WTC11 (cell line): Measurements from ENCODE around the gene ARL4A. TPM values are rescaled to one million over a fixed set of nuclear protein-coding genes. Genes with fewer than 3 reads are reported as not detected.

Experiments
- ATAC-seq: fragments of 200-7000 bp; cut with Tn5 transposase; 2 replicates; pipeline ENCODE4 v1.10.0; 2021; ENCODE audit warnings: mild to moderate bottlenecking, moderate library complexity
- CTCF ChIA-PET: fragments of 300-600 bp; sonication (Branson Sonifier 250); formaldehyde crosslinking; loops from one replicate; lab custom pipeline; 2021; ENCODE audit warnings: antibody characterized with exemption; lab: Charles Lee
- POLR2A ChIA-PET: fragments of 350-600 bp; sonication (Branson Sonifier 250); formaldehyde crosslinking; loops from one replicate; lab custom pipeline; 2021; ENCODE audit warnings: antibody characterized with exemption; lab: Charles Lee
- DNase-seq: peaks from one replicate; pipeline ENCODE4 v3.0.0; 2021; ENCODE audit warnings: low spot score
- H3K27ac Mint-ChIP-seq: 2 replicates; pipeline ENCODE4 v1.8.0; 2021; ENCODE audit warnings: mixed read lengths
- H3K27me3 Mint-ChIP-seq: 2 replicates; pipeline ENCODE4 v1.8.0; 2021; ENCODE audit warnings: low read depth, mild to moderate bottlenecking, moderate library complexity, mixed read lengths
- H3K36me3 Mint-ChIP-seq: 2 replicates; pipeline ENCODE4 v1.8.0; 2021; ENCODE audit warnings: mixed read lengths
- H3K4me1 Mint-ChIP-seq: 2 replicates; pipeline ENCODE4 v1.8.0; 2022; ENCODE audit warnings: mixed read lengths
- H3K4me3 Mint-ChIP-seq: 2 replicates; pipeline ENCODE4 v1.8.0; 2021; ENCODE audit warnings: mild to moderate bottlenecking, moderate library complexity, mixed read lengths
- H3K9me3 Mint-ChIP-seq: 2 replicates; pipeline ENCODE4 v1.8.0; 2021; ENCODE audit warnings: mixed read lengths
- E2F5 ChIP-seq: sonication (generic); formaldehyde crosslinking; IDR thresholded peaks from 2 replicates; pipeline ENCODE4 v1.8.1; 2022; ENCODE audit warnings: mild to moderate bottlenecking, moderate library complexity, missing genetic modification reagents
- ELF4 ChIP-seq: sonication (generic); formaldehyde crosslinking; IDR thresholded peaks from 2 replicates; pipeline ENCODE4 v1.8.1; 2022; ENCODE audit warnings: low read depth, mild to moderate bottlenecking, moderate library complexity, missing genetic modification reagents
- GRHL2 ChIP-seq: fragments of 250-450 bp; sonication (Bioruptor Pico); IDR thresholded peaks from 2 replicates; pipeline ENCODE4 v1.8.0; 2022; ENCODE audit warnings: mild to moderate bottlenecking, moderate library complexity; ENCODE audit not compliant: insufficient replicate concordance, severe bottlenecking
- JAZF1 ChIP-seq: fragments of 250-450 bp; sonication (Bioruptor Pico); IDR thresholded peaks from 2 replicates; pipeline ENCODE4 v1.9.0; 2021; ENCODE audit warnings: moderate library complexity, mild to moderate bottlenecking, inconsistent platforms
- JUN ChIP-seq: sonication (generic); formaldehyde crosslinking; IDR thresholded peaks from 2 replicates; pipeline ENCODE4 v1.8.0; 2023; ENCODE audit warnings: mild to moderate bottlenecking, missing genetic modification reagents
- MYBL2 ChIP-seq: sonication (generic); formaldehyde crosslinking; IDR thresholded peaks from 2 replicates; pipeline ENCODE4 v1.8.1; 2023; ENCODE audit warnings: mild to moderate bottlenecking, moderate library complexity, missing genetic modification reagents
- NFATC4 ChIP-seq: fragments of 250-450 bp; sonication (Bioruptor Pico); IDR thresholded peaks from 2 replicates; pipeline ENCODE4 v1.9.0; 2021; ENCODE audit warnings: mild to moderate bottlenecking
- NFE2L1 ChIP-seq: sonication (generic); formaldehyde crosslinking; IDR thresholded peaks from 2 replicates; pipeline ENCODE4 v1.8.1; 2023; ENCODE audit warnings: missing genetic modification reagents
- NFYB ChIP-seq: sonication (generic); formaldehyde crosslinking; conservative IDR thresholded peaks from 2 replicates; pipeline ENCODE4 v1.8.0; 2022; ENCODE audit warnings: low read depth, missing genetic modification reagents
- NR1H2 ChIP-seq: sonication (generic); formaldehyde crosslinking; IDR thresholded peaks from 2 replicates; pipeline ENCODE4 v1.9.0; 2021; ENCODE audit warnings: mild to moderate bottlenecking, moderate library complexity, missing genetic modification reagents
- NR3C1 ChIP-seq: sonication (generic); formaldehyde crosslinking; conservative IDR thresholded peaks from 2 replicates; pipeline ENCODE4 v1.8.1; 2023; ENCODE audit warnings: low read depth, mild to moderate bottlenecking, missing genetic modification reagents
- SP1 ChIP-seq: sonication (generic); formaldehyde crosslinking; conservative IDR thresholded peaks from 2 replicates; pipeline ENCODE4 v1.8.1; 2022; ENCODE audit warnings: missing genetic modification reagents
- TCF7 ChIP-seq: sonication (generic); formaldehyde crosslinking; IDR thresholded peaks from 2 replicates; pipeline ENCODE4 v1.8.0; 2022; ENCODE audit warnings: mild to moderate bottlenecking, low read depth, missing genetic modification reagents, moderate library complexity
- TEAD4 ChIP-seq: sonication (generic); formaldehyde crosslinking; IDR thresholded peaks from 2 replicates; pipeline ENCODE4 v1.8.0; 2022; ENCODE audit warnings: mild to moderate bottlenecking, missing genetic modification reagents
- ZBTB21 ChIP-seq: sonication (generic); formaldehyde crosslinking; IDR thresholded peaks from 2 replicates; pipeline ENCODE4 v1.8.1; 2023; ENCODE audit warnings: mild to moderate bottlenecking, missing genetic modification reagents, borderline replicate concordance
- ZNF425 ChIP-seq: fragments of 250-450 bp; sonication (Bioruptor Pico); conservative IDR thresholded peaks from 2 replicates; pipeline ENCODE4 v1.9.0; 2021; ENCODE audit warnings: mild to moderate bottlenecking
- ZNF512 ChIP-seq: sonication (generic); formaldehyde crosslinking; IDR thresholded peaks from 2 replicates; pipeline ENCODE4 v1.8.1; 2022; ENCODE audit warnings: missing genetic modification reagents, borderline replicate concordance
- ZNF671 ChIP-seq: fragments of 250-450 bp; sonication (Bioruptor Pico); IDR thresholded peaks from 2 replicates; pipeline ENCODE4 v1.8.0; 2021; ENCODE audit warnings: mild to moderate bottlenecking
- total RNA-seq: library from RNA; stranded (reverse); gene quantifications from 3 replicates; pipeline ENCODE4 v1.2.3, GENCODE V29; 2021
- TF ChIP-seq, protein P1 (sequence below): sonication (generic); formaldehyde crosslinking; IDR thresholded peaks from 2 replicates; pipeline ENCODE4 v1.8.1; 2022; ENCODE audit warnings: low read depth, missing genetic modification reagents, borderline replicate concordance
- TF ChIP-seq, protein P2 (sequence below): sonication (generic); formaldehyde crosslinking; IDR thresholded peaks from 2 replicates; pipeline ENCODE4 v1.8.1; 2022; ENCODE audit warnings: low read depth, mild to moderate bottlenecking, moderate library complexity, missing genetic modification reagents, borderline replicate concordance

ARL4A gene
- total RNA-seq, 1 experiment from 2014 or later: 25.4 TPM

GRCh38 chr7:12705878-12706277 lies 18.4 kb downstream of the ARL4A start:
- ATAC-seq: no peak
- no peaks in the 10 kb centered on the region; the same call in 1 of the 2 replicates for H3K27me3 Mint-ChIP-seq
- POLR2A ChIA-PET: no interaction called here
- peaks cover 17% of the 10 kb centered on the region for H3K36me3 Mint-ChIP-seq
- H3K27ac Mint-ChIP-seq: no peak overlapping the region
- H3K9me3 Mint-ChIP-seq: peaks cover 19% of the 10 kb centered on the region
- peaks cover 14% of the 10 kb centered on the region for H3K4me1 Mint-ChIP-seq
- TF ChIP-seq ELF4: no peak
- no peak overlapping the region for H3K4me3 Mint-ChIP-seq
- no peak for DNase-seq
- CTCF ChIA-PET: interaction anchor here (1.8 kb wide), 1 partner anchor 19 kb away, joined by 8 read pairs; no protein-coding TSS in a partner anchor

- TF ChIP-seq, protein P1, sequence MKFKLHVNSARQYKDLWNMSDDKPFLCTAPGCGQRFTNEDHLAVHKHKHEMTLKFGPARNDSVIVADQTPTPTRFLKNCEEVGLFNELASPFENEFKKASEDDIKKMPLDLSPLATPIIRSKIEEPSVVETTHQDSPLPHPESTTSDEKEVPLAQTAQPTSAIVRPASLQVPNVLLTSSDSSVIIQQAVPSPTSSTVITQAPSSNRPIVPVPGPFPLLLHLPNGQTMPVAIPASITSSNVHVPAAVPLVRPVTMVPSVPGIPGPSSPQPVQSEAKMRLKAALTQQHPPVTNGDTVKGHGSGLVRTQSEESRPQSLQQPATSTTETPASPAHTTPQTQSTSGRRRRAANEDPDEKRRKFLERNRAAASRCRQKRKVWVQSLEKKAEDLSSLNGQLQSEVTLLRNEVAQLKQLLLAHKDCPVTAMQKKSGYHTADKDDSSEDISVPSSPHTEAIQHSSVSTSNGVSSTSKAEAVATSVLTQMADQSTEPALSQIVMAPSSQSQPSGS (CRISPR knock-in tag): no peak
- no peak for TF ChIP-seq NR1H2 (CRISPR knock-in tag)
- no peak for TF ChIP-seq NR3C1 (CRISPR knock-in tag)
- TF ChIP-seq E2F5 (CRISPR knock-in tag): no peak
- no peak for TF ChIP-seq ZNF512 (CRISPR knock-in tag)
- TF ChIP-seq MYBL2 (CRISPR knock-in tag): no peak
- TF ChIP-seq NFE2L1 (CRISPR knock-in tag): no peak
- TF ChIP-seq NFYB (CRISPR knock-in tag): no peak
- no peak for TF ChIP-seq TCF7 (CRISPR knock-in tag)
- TF ChIP-seq ZNF425 (CRISPR knock-in tag): no peak
- TF ChIP-seq ZBTB21: no peak
- no peak for TF ChIP-seq NFATC4 (CRISPR knock-in tag)
- TF ChIP-seq JUN (CRISPR knock-in tag): no peak
- no peak for TF ChIP-seq ZNF671 (CRISPR knock-in tag)
- TF ChIP-seq GRHL2 (CRISPR knock-in tag): no peak
- TF ChIP-seq, all 79 proteins: peak for 0
- Mint-ChIP-seq H3K4me1 (peaks cover 20% of the 10 kb centered on the region), H3K9me3 (peaks cover 8% of the 10 kb centered on the region), H3K36me3 (peaks cover 6% of the 10 kb centered on the region), H3K27ac (no peak overlapping the region; the same call in 1 of the 2 replicates), H3K4me3 (no peak overlapping the region), H3K27me3 (no peaks in the 10 kb centered on the region)
- no peak for ATAC-seq
- ChIA-PET POLR2A (no interaction called here), CTCF (interaction anchor here (1.8 kb wide), 1 partner anchor 20 kb away, joined by 8 read pairs; no protein-coding TSS in a partner anchor)
- no peak for DNase-seq
Measured at GRCh38 chr7:12706900-12707536, 19.6 kb downstream of the ARL4A start.

DNA sequence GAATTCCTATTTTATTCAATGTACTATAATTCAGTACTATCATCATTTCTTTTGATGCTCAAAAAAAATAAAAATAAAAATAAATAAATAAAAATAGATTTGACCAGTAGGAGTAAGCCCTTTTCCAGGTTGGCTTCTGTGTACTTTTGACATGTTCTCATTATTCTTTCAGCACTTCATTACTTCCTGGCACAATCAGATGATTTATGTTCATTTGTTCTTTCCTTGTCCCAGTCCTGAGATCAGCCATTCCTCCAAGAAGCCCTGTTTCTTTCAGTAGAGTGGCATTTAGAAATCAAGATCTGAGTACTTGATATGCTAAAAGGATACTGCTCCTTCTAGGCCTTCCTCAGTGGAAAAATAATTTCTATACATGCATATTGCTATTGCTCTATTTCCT lies 20.9 kb downstream of the ARL4A start:
- H3K4me1 Mint-ChIP-seq: peaks cover 30% of the 10 kb centered on the region
- ChIA-PET CTCF (no interaction called here), POLR2A (no interaction called here)
- no peak overlapping the region for H3K27ac Mint-ChIP-seq
- H3K4me3 Mint-ChIP-seq: no peak overlapping the region
- H3K9me3 Mint-ChIP-seq: no peaks in the 10 kb centered on the region
- no peaks in the 10 kb centered on the region for H3K27me3 Mint-ChIP-seq
- DNase-seq (no peak), ATAC-seq (no peak)
- H3K36me3 Mint-ChIP-seq: no peaks in the 10 kb centered on the region
- no peak for TF ChIP-seq TEAD4 (CRISPR knock-in tag)
- TF ChIP-seq NFE2L1 (CRISPR knock-in tag): no peak
- TF ChIP-seq, protein P1 (CRISPR knock-in tag): no peak
- TF ChIP-seq SP1 (CRISPR knock-in tag): no peak
- TF ChIP-seq ZNF425 (CRISPR knock-in tag): no peak
- TF ChIP-seq JAZF1 (CRISPR knock-in tag): no peak
- TF ChIP-seq, protein P2, sequence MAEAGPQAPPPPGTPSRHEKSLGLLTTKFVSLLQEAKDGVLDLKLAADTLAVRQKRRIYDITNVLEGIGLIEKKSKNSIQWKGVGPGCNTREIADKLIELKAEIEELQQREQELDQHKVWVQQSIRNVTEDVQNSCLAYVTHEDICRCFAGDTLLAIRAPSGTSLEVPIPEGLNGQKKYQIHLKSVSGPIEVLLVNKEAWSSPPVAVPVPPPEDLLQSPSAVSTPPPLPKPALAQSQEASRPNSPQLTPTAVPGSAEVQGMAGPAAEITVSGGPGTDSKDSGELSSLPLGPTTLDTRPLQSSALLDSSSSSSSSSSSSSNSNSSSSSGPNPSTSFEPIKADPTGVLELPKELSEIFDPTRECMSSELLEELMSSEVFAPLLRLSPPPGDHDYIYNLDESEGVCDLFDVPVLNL (CRISPR knock-in tag): no peak
